ENCODE results near the gene SAE1.

The SAE1 gene
- total RNA-seq, result 44.4 to 157 (median 86.0) reads per million in 9 experiments

GRCh38 chr19:47130589-47131227, at the start of gene SAE1:
Gene SAE1, plus strand, starts transcription at chr19:47130835. Its CDS starts 96 bp downstream, at chr19:47130931.
- Mint-ChIP-seq H3K4me3 (peak within 1 kb of the TSS; percentile 94 to 97), H3K36me3 (ENCODE audit: insufficient read depth) (peaks cover 29% of the 10 kb centered on the region), H3K9me3 (no peaks in the 10 kb centered on the region), H3K27ac (peak within 1 kb of the TSS; percentile 94 to 100), H3K27me3 (no peaks in the 10 kb centered on the region), H3K4me1 (ENCODE audit: low read depth in 2 of 2) (peaks cover 37 to 43% of the 10 kb centered on the region in 2 donors)
- ATAC-seq (replicated peaks) (peak; percentile 90), DNase-seq (peak; percentile 82 to 86 (median 84))

- Mint-ChIP-seq H3K27ac (peak overlapping the region in 1 of 2 donors; percentile 25), H3K9me3 (no peaks in the 10 kb centered on the region), H3K36me3 (ENCODE audit: insufficient read depth) (peaks cover 84% of the 10 kb centered on the region), H3K4me1 (ENCODE audit: low read depth in 2 of 2) (peaks cover 0 to 2% of the 10 kb centered on the region in 2 donors), H3K27me3 (no peaks in the 10 kb centered on the region), H3K4me3 (no peak overlapping the region)
- DNase-seq, result no peak
- ATAC-seq (replicated peaks), result no peak
Observed at GRCh38 chr19:47081095-47081494, 49.5 kb upstream of the SAE1 start.

GRCh38 chr19:47082493-47082892, 48.1 kb upstream of the SAE1 start:
- peaks cover 85% of the 10 kb centered on the region for H3K36me3 Mint-ChIP-seq (ENCODE audit: insufficient read depth)

GRCh38 chr19:47084879-47085439, 45.7 kb upstream of the SAE1 start:
- H3K27me3 Mint-ChIP-seq, result no peaks in the 10 kb centered on the region
- no peak overlapping the region for H3K27ac Mint-ChIP-seq
- DNase-seq, result no peak
- no peaks in the 10 kb centered on the region for H3K9me3 Mint-ChIP-seq
- no peak overlapping the region for H3K4me3 Mint-ChIP-seq
- H3K36me3 Mint-ChIP-seq (ENCODE audit: insufficient read depth), result peaks cover 87% of the 10 kb centered on the region
- ATAC-seq (replicated peaks), result no peak
- peaks cover 0 to 2% of the 10 kb centered on the region in 2 donors for H3K4me1 Mint-ChIP-seq (ENCODE audit: low read depth in 2 of 2)

More at GRCh38 chr19:47082493-47082892, 48.1 kb upstream of the SAE1 start:
- H3K27ac Mint-ChIP-seq, result no peak overlapping the region
- H3K27me3 Mint-ChIP-seq, result no peaks in the 10 kb centered on the region
- ATAC-seq (replicated peaks) (no peak), DNase-seq (no peak)
- no peaks in the 10 kb centered on the region for H3K9me3 Mint-ChIP-seq
- no peak overlapping the region for H3K4me3 Mint-ChIP-seq
- H3K4me1 Mint-ChIP-seq (ENCODE audit: low read depth in 2 of 2), result peaks cover 0 to 4% of the 10 kb centered on the region in 2 donors

GRCh38 chr19:47086280-47086679, 44.4 kb upstream of the SAE1 start:
- ATAC-seq (replicated peaks) (no peak), DNase-seq (no peak)
- H3K4me3 Mint-ChIP-seq, result no peak overlapping the region
- H3K27me3 Mint-ChIP-seq, result no peaks in the 10 kb centered on the region
- peak overlapping the region in 1 of 2 donors; percentile 57 for H3K27ac Mint-ChIP-seq
- H3K4me1 Mint-ChIP-seq (ENCODE audit: low read depth in 2 of 2), result peaks cover 2 to 7% of the 10 kb centered on the region in 2 donors
- no peaks in the 10 kb centered on the region for H3K9me3 Mint-ChIP-seq
- H3K36me3 Mint-ChIP-seq (ENCODE audit: insufficient read depth), result peaks cover 88% of the 10 kb centered on the region

- H3K4me1 Mint-ChIP-seq (ENCODE audit: low read depth in 2 of 2), result peaks cover 17 to 19% of the 10 kb centered on the region in 2 donors
- H3K36me3 Mint-ChIP-seq (ENCODE audit: insufficient read depth), result peaks cover 78% of the 10 kb centered on the region
- H3K4me3 Mint-ChIP-seq, result no peak overlapping the region
Observed at GRCh38 chr19:47089767-47090350, 40.8 kb upstream of the SAE1 start.

GRCh38 chr19:47093254-47093653, 37.4 kb upstream of the SAE1 start:
- Mint-ChIP-seq H3K27me3 (no peaks in the 10 kb centered on the region), H3K4me3 (no peak overlapping the region), H3K36me3 (ENCODE audit: insufficient read depth) (peaks cover 51% of the 10 kb centered on the region), H3K9me3 (no peaks in the 10 kb centered on the region), H3K27ac (peak overlapping the region; percentile 90 to 97), H3K4me1 (ENCODE audit: low read depth in 2 of 2) (peaks cover 31 to 32% of the 10 kb centered on the region in 2 donors)
- ATAC-seq (replicated peaks) (no peak), DNase-seq (no peak)

More at GRCh38 chr19:47089767-47090350, 40.8 kb upstream of the SAE1 start:
- Mint-ChIP-seq H3K27ac (peak overlapping the region in 1 of 2 donors; percentile 78), H3K9me3 (no peaks in the 10 kb centered on the region), H3K27me3 (no peaks in the 10 kb centered on the region)
- DNase-seq (no peak), ATAC-seq (replicated peaks) (no peak)

- H3K27me3 Mint-ChIP-seq, result no peaks in the 10 kb centered on the region
Observed at GRCh38 chr19:47093841-47094240, 36.8 kb upstream of the SAE1 start.

GRCh38 chr19:47094557-47095475, 35.8 kb upstream of the SAE1 start:
- DNase-seq, result peak in 2 of 3 experiments; percentile 19 to 26
- Mint-ChIP-seq H3K4me3 (peak overlapping the region; percentile 56 to 59), H3K4me1 (ENCODE audit: low read depth in 2 of 2) (peaks cover 32 to 39% of the 10 kb centered on the region in 2 donors), H3K27me3 (no peaks in the 10 kb centered on the region), H3K27ac (peak overlapping the region; percentile 90 to 97), H3K9me3 (no peaks in the 10 kb centered on the region), H3K36me3 (ENCODE audit: insufficient read depth) (peaks cover 36% of the 10 kb centered on the region)
- peak; percentile 66 for ATAC-seq (replicated peaks)

More at GRCh38 chr19:47093841-47094240, 36.8 kb upstream of the SAE1 start:
- H3K27ac Mint-ChIP-seq, result peak overlapping the region; percentile 90 to 97
- H3K4me1 Mint-ChIP-seq (ENCODE audit: low read depth in 2 of 2), result peaks cover 32 to 36% of the 10 kb centered on the region in 2 donors
- DNase-seq (no peak), ATAC-seq (replicated peaks) (peak; percentile 54)
- H3K9me3 Mint-ChIP-seq, result no peaks in the 10 kb centered on the region
- H3K4me3 Mint-ChIP-seq, result peak overlapping the region; percentile 56 to 59
- H3K36me3 Mint-ChIP-seq (ENCODE audit: insufficient read depth), result peaks cover 45% of the 10 kb centered on the region

- H3K27ac Mint-ChIP-seq, result peak overlapping the region; percentile 90 to 97
- peaks cover 28% of the 10 kb centered on the region for H3K36me3 Mint-ChIP-seq (ENCODE audit: insufficient read depth)
- H3K4me3 Mint-ChIP-seq, result peak overlapping the region; percentile 56 to 59
- H3K4me1 Mint-ChIP-seq (ENCODE audit: low read depth in 2 of 2), result peaks cover 36% of the 10 kb centered on the region in 2 donors
- no peaks in the 10 kb centered on the region for H3K9me3 Mint-ChIP-seq
- no peaks in the 10 kb centered on the region for H3K27me3 Mint-ChIP-seq
- ATAC-seq (replicated peaks) (peak; percentile 13), DNase-seq (no peak)
Observed at GRCh38 chr19:47095476-47096099, 35.0 kb upstream of the SAE1 start.

- peaks cover 22% of the 10 kb centered on the region for H3K36me3 Mint-ChIP-seq (ENCODE audit: insufficient read depth)
- H3K27me3 Mint-ChIP-seq, result no peaks in the 10 kb centered on the region
- H3K27ac Mint-ChIP-seq, result peak overlapping the region; percentile 90 to 97
- H3K9me3 Mint-ChIP-seq, result no peaks in the 10 kb centered on the region
- DNase-seq, result no peak
- peaks cover 35 to 36% of the 10 kb centered on the region in 2 donors for H3K4me1 Mint-ChIP-seq (ENCODE audit: low read depth in 2 of 2)
- peak overlapping the region in 1 of 2 donors; percentile 59 for H3K4me3 Mint-ChIP-seq
- ATAC-seq (replicated peaks), result no peak
Observed at GRCh38 chr19:47096100-47096704, 34.4 kb upstream of the SAE1 start.

GRCh38 chr19:47096721-47097120, 33.9 kb upstream of the SAE1 start:
- H3K27me3 Mint-ChIP-seq, result no peaks in the 10 kb centered on the region
- no peak overlapping the region for H3K4me3 Mint-ChIP-seq
- DNase-seq (no peak), ATAC-seq (replicated peaks) (no peak)
- H3K9me3 Mint-ChIP-seq, result no peaks in the 10 kb centered on the region
- H3K27ac Mint-ChIP-seq, result peak overlapping the region; percentile 36 to 90
- peaks cover 17% of the 10 kb centered on the region for H3K36me3 Mint-ChIP-seq (ENCODE audit: insufficient read depth)
- H3K4me1 Mint-ChIP-seq (ENCODE audit: low read depth in 2 of 2), result peaks cover 35 to 37% of the 10 kb centered on the region in 2 donors
